Endothelial cell (in vitro differentiated cells): Measurements from ENCODE around the gene ATG4D. TPM values are rescaled to one million over a fixed set of nuclear protein-coding genes. Genes with fewer than 3 reads are reported as not detected.

Experiments used
- DNase-seq: peaks from one replicate; pipeline ENCODE4 v3.0.0; 2021; ENCODE audit warnings: low spot score
- H3K27ac Mint-ChIP-seq: one replicate; pipeline ENCODE4 v1.8.0; 2021; ENCODE audit warnings: mixed read lengths, inconsistent platforms; ENCODE audit not compliant: unreplicated experiment
- H3K27me3 Mint-ChIP-seq: one replicate; pipeline ENCODE4 v1.8.0; 2021; ENCODE audit warnings: mild to moderate bottlenecking, moderate library complexity, mixed read lengths, inconsistent platforms; ENCODE audit not compliant: unreplicated experiment
- H3K36me3 Mint-ChIP-seq: one replicate; pipeline ENCODE4 v1.8.0; 2021; ENCODE audit warnings: mild to moderate bottlenecking, low read depth, mixed read lengths, inconsistent platforms; ENCODE audit not compliant: unreplicated experiment
- H3K4me1 Mint-ChIP-seq: one replicate; pipeline ENCODE4 v1.8.0; 2021; ENCODE audit warnings: mild to moderate bottlenecking, mixed read lengths, inconsistent platforms; ENCODE audit not compliant: unreplicated experiment
- H3K4me3 Mint-ChIP-seq: one replicate; pipeline ENCODE4 v1.8.0; 2021; ENCODE audit warnings: mild to moderate bottlenecking, mixed read lengths, inconsistent platforms; ENCODE audit not compliant: unreplicated experiment
- H3K9me3 Mint-ChIP-seq: one replicate; pipeline ENCODE4 v1.8.0; 2021; ENCODE audit warnings: mixed read lengths, inconsistent platforms; ENCODE audit not compliant: unreplicated experiment
- CTCF ChIP-seq: fragments of 200-600 bp; sonication (generic); IDR thresholded peaks from one replicate; pipeline ENCODE4 v1.5.0; 2021; ENCODE audit warnings: antibody characterized with exemption; ENCODE audit not compliant: unreplicated experiment
- total RNA-seq: library from RNA; stranded (reverse); fragmentation: NEBNext Ultra II Directional; extraction: Animal tissue kit (Norgen Biotek cat#: 25700); gene quantifications from one replicate; pipeline ENCODE4 v1.2.1, GENCODE V29; 2021; ENCODE audit not compliant: unreplicated experiment

ATG4D gene
- total RNA-seq, 1 donor from 2014 or later: 11.8 TPM

- no peak for TF ChIP-seq CTCF
- H3K9me3 Mint-ChIP-seq: no peaks in the 10 kb centered on the region
- no peak overlapping the region for H3K27ac Mint-ChIP-seq
- no peak for DNase-seq
- H3K4me3 Mint-ChIP-seq: no peak overlapping the region
- no peaks in the 10 kb centered on the region for H3K4me1 Mint-ChIP-seq
- H3K27me3 Mint-ChIP-seq: peaks cover 2% of the 10 kb centered on the region
- peaks cover 15% of the 10 kb centered on the region for H3K36me3 Mint-ChIP-seq
Measured at GRCh38 chr19:10553943-10554381, 10.3 kb downstream of the ATG4D start.

- Mint-ChIP-seq H3K4me3 (no peak overlapping the region), H3K36me3 (peaks cover 15% of the 10 kb centered on the region)
- TF ChIP-seq CTCF: no peak
Measured at GRCh38 chr19:10554760-10555609, 11.3 kb downstream of the ATG4D start.

DNA sequence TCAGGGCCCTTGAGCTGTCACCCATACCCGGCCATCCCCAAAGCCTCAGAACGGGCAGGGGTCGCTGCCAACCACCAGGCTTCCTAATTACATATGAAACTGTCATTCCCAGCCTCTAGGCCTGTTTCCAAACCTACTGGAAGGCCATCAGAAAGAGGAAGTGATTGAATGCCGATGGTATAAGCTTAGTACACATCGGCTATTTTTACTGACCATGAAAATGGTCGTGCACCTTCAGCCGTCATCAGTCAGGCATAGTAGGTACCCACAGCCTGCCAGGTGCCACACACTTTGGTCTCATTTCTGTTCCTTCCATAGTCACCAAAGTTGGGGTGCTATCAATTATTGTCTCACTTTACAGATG lies 11.9 kb downstream of the ATG4D start:
- H3K4me1 Mint-ChIP-seq: no peaks in the 10 kb centered on the region
- DNase-seq: no peak
- no peak overlapping the region for H3K4me3 Mint-ChIP-seq

More at GRCh38 chr19:10554760-10555609, 11.3 kb downstream of the ATG4D start:
- no peak for DNase-seq
- Mint-ChIP-seq H3K4me1 (no peaks in the 10 kb centered on the region), H3K27ac (no peak overlapping the region), H3K9me3 (no peaks in the 10 kb centered on the region), H3K27me3 (peaks cover 2% of the 10 kb centered on the region)

DNA sequence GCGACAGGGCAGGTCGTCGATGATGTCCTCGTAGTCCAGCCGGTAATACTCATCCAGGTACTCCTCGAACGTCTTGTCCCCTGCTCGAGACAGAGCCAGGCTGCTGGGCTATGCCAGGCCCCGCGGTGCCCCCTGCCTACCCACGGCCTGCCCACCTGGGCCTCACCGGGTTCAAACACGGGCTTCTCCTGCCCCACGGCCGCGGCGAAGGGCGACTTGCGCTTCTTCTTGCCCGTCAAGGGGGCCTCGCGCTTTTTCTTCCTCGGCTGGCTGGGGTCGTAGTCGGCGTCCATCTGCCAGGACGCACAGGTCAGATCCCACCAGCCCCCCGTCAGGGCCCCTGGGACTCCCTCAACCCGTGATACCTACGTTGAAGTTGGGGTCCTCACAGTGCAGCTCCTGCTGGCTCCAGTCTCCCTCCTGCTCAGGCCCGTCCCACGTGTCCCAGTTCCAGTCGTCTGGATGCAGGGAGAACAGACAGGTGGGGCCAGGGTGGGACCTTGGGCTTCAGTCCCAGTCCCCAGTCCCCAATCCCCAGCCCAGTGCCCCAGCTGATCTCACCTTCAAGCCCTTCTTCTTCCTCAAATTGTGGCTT lies 14.0 kb downstream of the ATG4D start:
- peaks cover 23% of the 10 kb centered on the region for H3K36me3 Mint-ChIP-seq
- peaks cover 2% of the 10 kb centered on the region for H3K27me3 Mint-ChIP-seq
- H3K4me1 Mint-ChIP-seq: no peaks in the 10 kb centered on the region
- no peaks in the 10 kb centered on the region for H3K9me3 Mint-ChIP-seq
- no peak for DNase-seq
- no peak for TF ChIP-seq CTCF
- H3K27ac Mint-ChIP-seq: no peak overlapping the region
- H3K4me3 Mint-ChIP-seq: peak overlapping the region; percentile 29

More for the DNA sequence above, 11.9 kb downstream of the ATG4D start:
- H3K27ac Mint-ChIP-seq: no peak overlapping the region
- no peaks in the 10 kb centered on the region for H3K9me3 Mint-ChIP-seq
- peaks cover 19% of the 10 kb centered on the region for H3K36me3 Mint-ChIP-seq
- H3K27me3 Mint-ChIP-seq: peaks cover 2% of the 10 kb centered on the region
- no peak for TF ChIP-seq CTCF

GRCh38 chr19:10560154-10560553 lies 16.4 kb downstream of the ATG4D start:
- H3K36me3 Mint-ChIP-seq: peaks cover 23% of the 10 kb centered on the region
- H3K27ac Mint-ChIP-seq: no peak overlapping the region
- TF ChIP-seq CTCF: no peak
- H3K9me3 Mint-ChIP-seq: no peaks in the 10 kb centered on the region
- H3K27me3 Mint-ChIP-seq: peaks cover 5% of the 10 kb centered on the region
- peaks cover 8% of the 10 kb centered on the region for H3K4me1 Mint-ChIP-seq
- H3K4me3 Mint-ChIP-seq: no peak overlapping the region
- no peak for DNase-seq
